ENCODE results near the gene C7orf57. TPM values are rescaled to one million over a fixed set of nuclear protein-coding genes. Genes with fewer than 3 reads are reported as not detected.

The C7orf57 gene
- total and polyA plus RNA-seq, 2 donors (not counting 1 experiment from before 2014, with no cell fraction given): not detected

DNA sequence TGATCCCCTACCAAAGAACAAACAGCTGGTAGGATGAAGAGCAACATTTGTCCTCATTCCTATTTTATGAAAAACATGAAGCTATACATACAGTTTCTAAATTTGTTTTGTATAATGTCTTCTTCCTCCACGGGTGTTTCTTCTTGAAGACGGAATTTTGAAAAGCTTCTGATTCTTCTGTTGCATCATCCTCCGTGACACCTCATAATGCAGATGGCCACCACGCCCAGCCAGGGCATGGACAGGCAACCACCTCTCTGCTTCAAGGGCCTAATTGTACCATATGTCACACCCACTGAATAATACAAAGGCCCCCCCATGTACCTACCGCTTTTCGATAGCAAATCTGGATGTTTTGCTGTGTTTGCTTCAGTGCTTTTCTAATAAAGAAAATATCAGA, 6.4 kb upstream of the C7orf57 start, which contains the start of gene SUN3:
SUN3 (minus strand) TSS at position 170 of the 400 bp plus-strand sequence; CDS start at position 1, 169 bp downstream.
- peaks cover 0 to 34% (median 15%) of the 10 kb centered on the region in 4 experiments for H3K27me3 ChIP-seq (replicated peaks in 1 of 4; ENCODE audit: control extremely low read depth in 1 of 4, control insufficient read depth in 3 of 4, insufficient read depth in 4 of 4, low read length in 3 of 4)
- Mint-ChIP-seq H3K4me3 (no peak within 1 kb of the TSS), H3K27ac (no peak within 1 kb of the TSS), H3K4me1 (no peaks in the 10 kb centered on the region), H3K27me3 (peaks cover 55% of the 10 kb centered on the region), H3K9me3 (ENCODE audit: insufficient read depth) (peaks cover 3% of the 10 kb centered on the region)
- ChIA-PET CTCF (interaction anchor here (2.4 kb wide), 1 partner anchor 81 kb away, joined by 7 read pairs; no protein-coding TSS in a partner anchor), POLR2A (no interaction called here)
- H2AFZ ChIP-seq (ENCODE audit: insufficient read depth, low read depth, low read length, poor library complexity, severe bottlenecking): no peak within 1 kb of the TSS
- H3K9me3 ChIP-seq (ENCODE audit: control extremely low read depth in 1 of 3, control insufficient read depth in 2 of 3, insufficient read depth in 1 of 3, low read length in 2 of 3): peaks cover 2 to 7% (median 3%) of the 10 kb centered on the region in 3 donors
- intact Hi-C loops (cut with micrococcal nuclease): no loop called here
- WGBS (ENCODE audit: insufficient coverage): 92% methylated on average over 3 of the region's 6 CpGs
- no peaks in the 10 kb centered on the region for H3K36me3 ChIP-seq (replicated peaks in 1 of 2; ENCODE audit: control extremely low read depth in 1 of 2, control insufficient read depth in 1 of 2, extremely low read depth in 1 of 2, insufficient read depth in 2 of 2, low read length in 1 of 2)
- ATAC-seq (ENCODE audit: low read depth) (no peak), DNase-seq (no peak)
- no peaks in the 10 kb centered on the region for H3K79me2 ChIP-seq (ENCODE audit: control insufficient read depth, insufficient read depth, low read length)
- H3K4me1 ChIP-seq (ENCODE audit: control insufficient read depth in 2 of 2, insufficient read depth in 2 of 2, low read length in 2 of 2): no peaks in the 10 kb centered on the region
- no peak within 1 kb of the TSS for H3K9ac ChIP-seq (ENCODE audit: low read length)
- no peak within 1 kb of the TSS for H3K27ac ChIP-seq (ENCODE audit: low read length in 2 of 2)
- TF ChIP-seq, protein P1, sequence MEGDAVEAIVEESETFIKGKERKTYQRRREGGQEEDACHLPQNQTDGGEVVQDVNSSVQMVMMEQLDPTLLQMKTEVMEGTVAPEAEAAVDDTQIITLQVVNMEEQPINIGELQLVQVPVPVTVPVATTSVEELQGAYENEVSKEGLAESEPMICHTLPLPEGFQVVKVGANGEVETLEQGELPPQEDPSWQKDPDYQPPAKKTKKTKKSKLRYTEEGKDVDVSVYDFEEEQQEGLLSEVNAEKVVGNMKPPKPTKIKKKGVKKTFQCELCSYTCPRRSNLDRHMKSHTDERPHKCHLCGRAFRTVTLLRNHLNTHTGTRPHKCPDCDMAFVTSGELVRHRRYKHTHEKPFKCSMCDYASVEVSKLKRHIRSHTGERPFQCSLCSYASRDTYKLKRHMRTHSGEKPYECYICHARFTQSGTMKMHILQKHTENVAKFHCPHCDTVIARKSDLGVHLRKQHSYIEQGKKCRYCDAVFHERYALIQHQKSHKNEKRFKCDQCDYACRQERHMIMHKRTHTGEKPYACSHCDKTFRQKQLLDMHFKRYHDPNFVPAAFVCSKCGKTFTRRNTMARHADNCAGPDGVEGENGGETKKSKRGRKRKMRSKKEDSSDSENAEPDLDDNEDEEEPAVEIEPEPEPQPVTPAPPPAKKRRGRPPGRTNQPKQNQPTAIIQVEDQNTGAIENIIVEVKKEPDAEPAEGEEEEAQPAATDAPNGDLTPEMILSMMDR (IDR thresholded peaks at IDR 0.05): no peak
- TF ChIP-seq EZH2 (IDR thresholded peaks at IDR 0.05; ENCODE audit: borderline replicate concordance, insufficient read depth, low read depth, low read length, poor library complexity, severe bottlenecking): no peak
- H3K4me3 ChIP-seq (ENCODE audit: control extremely low read depth in 1 of 5, extremely low read depth in 1 of 5, insufficient read depth in 1 of 5, low read depth in 2 of 5, low read length in 4 of 5): no peak within 1 kb of the TSS
- H3K4me2 ChIP-seq (replicated peaks; ENCODE audit: low read depth, low read length, poor library complexity, severe bottlenecking): no peak within 1 kb of the TSS
- no peaks in the 10 kb centered on the region for H4K20me1 ChIP-seq (ENCODE audit: control insufficient read depth, insufficient read depth, low read length, poor library complexity, severe bottlenecking)

DNA sequence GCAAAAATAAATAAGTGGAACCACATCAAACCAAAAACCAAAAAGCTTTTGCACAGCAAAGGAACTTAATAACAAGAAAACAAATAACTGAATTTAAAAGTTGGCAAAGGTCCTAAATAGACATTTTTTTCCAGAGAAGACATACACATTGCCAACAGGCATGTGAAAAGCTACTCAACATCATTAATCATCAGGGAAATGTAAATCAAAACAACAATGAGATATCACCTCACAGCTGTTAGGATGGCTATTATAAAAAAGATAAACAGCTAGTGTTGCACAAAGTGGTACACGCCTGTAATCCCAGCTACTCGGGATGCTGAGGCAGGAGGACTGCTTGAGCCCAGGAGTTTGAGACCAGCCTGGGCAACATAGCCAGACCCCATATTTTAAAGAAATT, 4.2 kb upstream of the C7orf57 start:
- TF ChIP-seq EZH2 (IDR thresholded peaks at IDR 0.05; ENCODE audit: borderline replicate concordance, insufficient read depth, low read depth, low read length, poor library complexity, severe bottlenecking): no peak
- TF ChIP-seq, protein P1 (IDR thresholded peaks at IDR 0.05): no peak
- ATAC-seq (ENCODE audit: low read depth) (no peak), DNase-seq (no peak)
- H3K4me1 ChIP-seq (ENCODE audit: control insufficient read depth in 2 of 2, insufficient read depth in 2 of 2, low read length in 2 of 2): peaks cover 12 to 13% of the 10 kb centered on the region in 2 donors
- no peak overlapping the region for H2AFZ ChIP-seq (ENCODE audit: insufficient read depth, low read depth, low read length, poor library complexity, severe bottlenecking)
- H3K27me3 Mint-ChIP-seq: peaks cover 61% of the 10 kb centered on the region
- H3K9me3 ChIP-seq (ENCODE audit: control extremely low read depth in 1 of 3, control insufficient read depth in 2 of 3, insufficient read depth in 1 of 3, low read length in 2 of 3): peaks cover 0 to 10% (median 0%) of the 10 kb centered on the region in 3 donors
- H3K79me2 ChIP-seq (ENCODE audit: control insufficient read depth, insufficient read depth, low read length): no peaks in the 10 kb centered on the region
- H4K20me1 ChIP-seq (ENCODE audit: control insufficient read depth, insufficient read depth, low read length, poor library complexity, severe bottlenecking): no peaks in the 10 kb centered on the region
- ChIA-PET CTCF (no interaction called here), POLR2A (no interaction called here)
- WGBS (ENCODE audit: insufficient coverage): no CpG with 5 or more reads among the region's 2 CpGs
- no peak overlapping the region for H3K27ac ChIP-seq (ENCODE audit: low read length in 2 of 2)
- no peaks in the 10 kb centered on the region for H3K36me3 ChIP-seq (replicated peaks in 1 of 2; ENCODE audit: control extremely low read depth in 1 of 2, control insufficient read depth in 1 of 2, extremely low read depth in 1 of 2, insufficient read depth in 2 of 2, low read length in 1 of 2)
- intact Hi-C loops (cut with micrococcal nuclease): no loop called here
- H3K4me3 ChIP-seq (ENCODE audit: control extremely low read depth in 1 of 5, extremely low read depth in 1 of 5, insufficient read depth in 1 of 5, low read depth in 2 of 5, low read length in 4 of 5): no peak overlapping the region
- no peaks in the 10 kb centered on the region for H3K9me3 Mint-ChIP-seq (ENCODE audit: insufficient read depth)
- H3K4me3 Mint-ChIP-seq: no peak overlapping the region
- no peak overlapping the region for H3K4me2 ChIP-seq (replicated peaks; ENCODE audit: low read depth, low read length, poor library complexity, severe bottlenecking)
- no peak overlapping the region for H3K27ac Mint-ChIP-seq
- H3K4me1 Mint-ChIP-seq: peaks cover 12% of the 10 kb centered on the region
- no peak overlapping the region for H3K9ac ChIP-seq (ENCODE audit: low read length)
- peaks cover 0 to 43% (median 30%) of the 10 kb centered on the region in 4 experiments for H3K27me3 ChIP-seq (replicated peaks in 1 of 4; ENCODE audit: control extremely low read depth in 1 of 4, control insufficient read depth in 3 of 4, insufficient read depth in 4 of 4, low read length in 3 of 4)
